ENCODE data around the gene LEKR1. TPM values are rescaled to one million over a fixed set of nuclear protein-coding genes. Genes with fewer than 3 reads are reported as not detected.

LEKR1 gene
- total RNA-seq, 2 experiments from 2014 or later: 0.40 to 1.1 TPM

- no peaks in the 10 kb centered on the region for H3K27me3 Mint-ChIP-seq
- ATAC-seq (no peak), DNase-seq (no peak)
- H3K9me3 Mint-ChIP-seq: no peaks in the 10 kb centered on the region
- no peak overlapping the region for H3K4me3 Mint-ChIP-seq
- H3K27ac Mint-ChIP-seq: no peak overlapping the region
- TF ChIP-seq, protein P1, sequence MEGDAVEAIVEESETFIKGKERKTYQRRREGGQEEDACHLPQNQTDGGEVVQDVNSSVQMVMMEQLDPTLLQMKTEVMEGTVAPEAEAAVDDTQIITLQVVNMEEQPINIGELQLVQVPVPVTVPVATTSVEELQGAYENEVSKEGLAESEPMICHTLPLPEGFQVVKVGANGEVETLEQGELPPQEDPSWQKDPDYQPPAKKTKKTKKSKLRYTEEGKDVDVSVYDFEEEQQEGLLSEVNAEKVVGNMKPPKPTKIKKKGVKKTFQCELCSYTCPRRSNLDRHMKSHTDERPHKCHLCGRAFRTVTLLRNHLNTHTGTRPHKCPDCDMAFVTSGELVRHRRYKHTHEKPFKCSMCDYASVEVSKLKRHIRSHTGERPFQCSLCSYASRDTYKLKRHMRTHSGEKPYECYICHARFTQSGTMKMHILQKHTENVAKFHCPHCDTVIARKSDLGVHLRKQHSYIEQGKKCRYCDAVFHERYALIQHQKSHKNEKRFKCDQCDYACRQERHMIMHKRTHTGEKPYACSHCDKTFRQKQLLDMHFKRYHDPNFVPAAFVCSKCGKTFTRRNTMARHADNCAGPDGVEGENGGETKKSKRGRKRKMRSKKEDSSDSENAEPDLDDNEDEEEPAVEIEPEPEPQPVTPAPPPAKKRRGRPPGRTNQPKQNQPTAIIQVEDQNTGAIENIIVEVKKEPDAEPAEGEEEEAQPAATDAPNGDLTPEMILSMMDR (IDR thresholded peaks at IDR 0.05): no peak
- intact Hi-C loops (cut with micrococcal nuclease): loop anchor here (5.0 to 10.0 kb wide), 3 partner anchors 270 to 933 kb away; partner anchors contain the start of gene SSR3
- POLR2A ChIA-PET: interaction anchor here (0.6 to 3.8 kb wide), 7 partner anchors 35 to 533 kb away, joined by 3 to 32 read pairs (median 8); partner anchors contain the start of genes CCNL1 and SSR3
- peaks cover 63% of the 10 kb centered on the region for H3K4me1 Mint-ChIP-seq (ENCODE audit: low read depth)
- H3K36me3 Mint-ChIP-seq (ENCODE audit: low read depth): peaks cover 5% of the 10 kb centered on the region
- CTCF ChIA-PET: interaction anchor here (0.8 to 5.5 kb wide), 8 partner anchors 12 to 532 kb away, joined by 3 to 84 read pairs (median 4); partner anchors contain the start of gene SSR3
These were observed 261.2 kb downstream of the LEKR1 start for GRCh38 chr3:157087373-157087772.

DNA sequence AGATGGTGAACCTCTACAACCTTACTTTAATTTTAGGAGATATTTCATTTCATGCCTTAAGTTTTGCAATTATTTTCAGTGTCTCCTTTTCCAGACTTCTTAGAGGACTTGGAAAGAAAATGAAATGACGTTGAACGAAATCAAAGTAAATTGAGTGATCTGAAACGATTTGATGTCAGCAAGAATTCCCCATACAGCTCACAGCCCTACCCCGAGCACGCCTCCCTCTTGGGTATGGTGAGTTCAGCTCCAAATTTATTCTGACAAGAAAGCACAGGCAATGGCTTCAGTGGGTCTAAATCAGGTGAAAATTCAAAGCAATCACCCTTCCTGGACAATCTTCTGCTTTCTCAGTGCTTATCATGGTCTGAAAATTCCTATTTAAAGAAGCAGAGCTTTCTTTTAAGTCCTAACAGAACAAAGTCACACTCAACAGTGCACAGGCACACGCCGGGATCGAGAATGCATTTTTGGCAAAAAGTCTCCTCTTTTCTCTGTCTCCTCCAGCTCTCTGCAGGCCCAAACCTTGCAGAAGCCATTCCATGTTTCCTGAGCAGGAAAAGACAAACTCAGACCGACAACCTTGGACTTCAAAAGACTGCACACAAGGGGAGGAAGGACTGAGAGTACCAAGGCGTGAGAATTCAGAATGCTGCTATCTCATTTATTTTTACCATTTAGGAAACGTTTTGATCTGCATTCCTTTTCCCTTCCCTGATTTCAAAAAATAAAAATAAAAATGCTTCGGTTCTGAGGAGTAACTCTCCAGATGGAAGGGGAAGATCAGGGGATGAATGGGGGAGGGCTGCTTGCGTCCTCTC is 261.8 kb downstream of the LEKR1 start:
- POLR2A ChIA-PET: interaction anchor here (0.6 to 3.8 kb wide), 15 partner anchors 11 to 570 kb away, joined by 3 to 32 read pairs (median 4); partner anchors contain the start of genes CCNL1 and SSR3
- TF ChIP-seq, protein P1 (IDR thresholded peaks at IDR 0.05): no peak
- H3K4me1 Mint-ChIP-seq (ENCODE audit: low read depth): peaks cover 62% of the 10 kb centered on the region
- CTCF ChIA-PET: interaction anchor here (1.0 to 5.5 kb wide), 14 partner anchors 11 to 533 kb away, joined by 3 to 84 read pairs (median 4); partner anchors contain the start of genes CCNL1 and SSR3
- intact Hi-C loops (cut with micrococcal nuclease): loop anchor here (2.0 to 10.0 kb wide), 5 partner anchors 41 to 933 kb away; partner anchors contain the start of gene SSR3
- no peaks in the 10 kb centered on the region for H3K27me3 Mint-ChIP-seq
- no peaks in the 10 kb centered on the region for H3K9me3 Mint-ChIP-seq
- no peak for DNase-seq
- no peak for ATAC-seq
- H3K27ac Mint-ChIP-seq: peak overlapping the region; percentile 96
- H3K4me3 Mint-ChIP-seq: peak overlapping the region; percentile 74
- H3K36me3 Mint-ChIP-seq (ENCODE audit: low read depth): peaks cover 5% of the 10 kb centered on the region

GRCh38 chr3:157088601-157089454 is 262.7 kb downstream of the LEKR1 start:
- Mint-ChIP-seq H3K27ac (peak overlapping the region; percentile 96), H3K27me3 (no peaks in the 10 kb centered on the region), H3K4me1 (ENCODE audit: low read depth) (peaks cover 64% of the 10 kb centered on the region), H3K9me3 (no peaks in the 10 kb centered on the region), H3K36me3 (ENCODE audit: low read depth) (peaks cover 5% of the 10 kb centered on the region), H3K4me3 (peak overlapping the region; percentile 74)
- intact Hi-C loops (cut with micrococcal nuclease): loop anchor here (2.0 to 10.0 kb wide), 5 partner anchors 40 to 934 kb away; partner anchors contain the start of gene SSR3
- CTCF ChIA-PET: interaction anchor here (0.7 to 5.5 kb wide), 20 partner anchors 8 to 534 kb away, joined by 3 to 84 read pairs (median 4); partner anchors contain the start of genes CCNL1 and SSR3
- DNase-seq: peak; percentile 97
- TF ChIP-seq, protein P1 (IDR thresholded peaks at IDR 0.05): no peak
- ATAC-seq: peak; percentile 86
- POLR2A ChIA-PET: interaction anchor here (0.7 to 3.8 kb wide), 21 partner anchors 10 to 571 kb away, joined by 3 to 32 read pairs (median 4); partner anchors contain the start of genes CCNL1 and SSR3

GRCh38 chr3:157089455-157090221 is 263.5 kb downstream of the LEKR1 start:
- peak; percentile 41 for ATAC-seq
- Mint-ChIP-seq H3K9me3 (no peaks in the 10 kb centered on the region), H3K27ac (peak overlapping the region; percentile 96), H3K36me3 (ENCODE audit: low read depth) (peaks cover 5% of the 10 kb centered on the region), H3K27me3 (no peaks in the 10 kb centered on the region), H3K4me1 (ENCODE audit: low read depth) (peaks cover 64% of the 10 kb centered on the region), H3K4me3 (peak overlapping the region; percentile 74)
- POLR2A ChIA-PET: interaction anchor here (0.7 to 3.8 kb wide), 16 partner anchors 10 to 272 kb away, joined by 3 to 32 read pairs (median 5); partner anchors contain the start of gene CCNL1
- CTCF ChIA-PET: interaction anchor here (0.7 to 5.5 kb wide), 15 partner anchors 9 to 532 kb away, joined by 3 to 84 read pairs (median 4); no protein-coding TSS in a partner anchor
- TF ChIP-seq, protein P1 (IDR thresholded peaks at IDR 0.05): no peak
- DNase-seq: no peak
- intact Hi-C loops (cut with micrococcal nuclease): loop anchor here (2.0 to 10.0 kb wide), 5 partner anchors 39 to 935 kb away; partner anchors contain the start of gene SSR3
